ENCODE data around the gene VTCN1. TPM values are rescaled to one million over a fixed set of nuclear protein-coding genes. Genes with fewer than 3 reads are reported as not detected.

VTCN1 gene
- total RNA-seq, 1 experiment from 2014 or later, result not detected

DNA sequence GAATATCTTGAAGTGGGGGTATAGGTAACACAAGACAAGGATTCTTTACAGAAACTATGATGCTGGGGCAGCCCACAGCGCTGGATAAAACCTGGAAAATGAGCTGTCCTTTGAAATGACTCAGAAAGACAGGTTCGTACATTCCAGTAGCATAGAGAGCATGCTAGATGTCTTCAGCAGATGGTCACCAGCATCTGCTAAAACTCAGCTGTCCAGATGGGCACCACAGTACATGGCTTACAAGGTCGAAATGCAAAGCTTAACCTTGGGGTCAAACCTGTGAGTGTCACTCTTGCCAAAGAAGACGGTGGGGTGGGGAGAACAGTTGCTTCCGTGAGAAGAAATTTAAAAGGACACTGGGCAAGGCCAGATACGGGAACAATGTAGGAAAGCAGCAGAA, 47.9 kb downstream of the VTCN1 start:
- Mint-ChIP-seq H3K27me3 (ENCODE audit: low read depth) (peaks cover 3% of the 10 kb centered on the region; the same call in 1 of the 2 replicates), H3K27ac (no peak overlapping the region), H3K4me3 (no peak overlapping the region), H3K36me3 (peaks cover 12% of the 10 kb centered on the region), H3K4me1 (peaks cover 22% of the 10 kb centered on the region), H3K9me3 (peaks cover 26% of the 10 kb centered on the region)
- ATAC-seq (no peak), DNase-seq (ENCODE audit: low spot score) (no peak)
- TF ChIP-seq SOX15 (CRISPR knock-in tag; IDR thresholded peaks at IDR 0.05), result no peak
- TF ChIP-seq, protein P1, sequence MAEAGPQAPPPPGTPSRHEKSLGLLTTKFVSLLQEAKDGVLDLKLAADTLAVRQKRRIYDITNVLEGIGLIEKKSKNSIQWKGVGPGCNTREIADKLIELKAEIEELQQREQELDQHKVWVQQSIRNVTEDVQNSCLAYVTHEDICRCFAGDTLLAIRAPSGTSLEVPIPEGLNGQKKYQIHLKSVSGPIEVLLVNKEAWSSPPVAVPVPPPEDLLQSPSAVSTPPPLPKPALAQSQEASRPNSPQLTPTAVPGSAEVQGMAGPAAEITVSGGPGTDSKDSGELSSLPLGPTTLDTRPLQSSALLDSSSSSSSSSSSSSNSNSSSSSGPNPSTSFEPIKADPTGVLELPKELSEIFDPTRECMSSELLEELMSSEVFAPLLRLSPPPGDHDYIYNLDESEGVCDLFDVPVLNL (CRISPR knock-in tag; IDR thresholded peaks at IDR 0.05; ENCODE audit: borderline replicate concordance, low read depth), result no peak
- TF ChIP-seq, protein P2, sequence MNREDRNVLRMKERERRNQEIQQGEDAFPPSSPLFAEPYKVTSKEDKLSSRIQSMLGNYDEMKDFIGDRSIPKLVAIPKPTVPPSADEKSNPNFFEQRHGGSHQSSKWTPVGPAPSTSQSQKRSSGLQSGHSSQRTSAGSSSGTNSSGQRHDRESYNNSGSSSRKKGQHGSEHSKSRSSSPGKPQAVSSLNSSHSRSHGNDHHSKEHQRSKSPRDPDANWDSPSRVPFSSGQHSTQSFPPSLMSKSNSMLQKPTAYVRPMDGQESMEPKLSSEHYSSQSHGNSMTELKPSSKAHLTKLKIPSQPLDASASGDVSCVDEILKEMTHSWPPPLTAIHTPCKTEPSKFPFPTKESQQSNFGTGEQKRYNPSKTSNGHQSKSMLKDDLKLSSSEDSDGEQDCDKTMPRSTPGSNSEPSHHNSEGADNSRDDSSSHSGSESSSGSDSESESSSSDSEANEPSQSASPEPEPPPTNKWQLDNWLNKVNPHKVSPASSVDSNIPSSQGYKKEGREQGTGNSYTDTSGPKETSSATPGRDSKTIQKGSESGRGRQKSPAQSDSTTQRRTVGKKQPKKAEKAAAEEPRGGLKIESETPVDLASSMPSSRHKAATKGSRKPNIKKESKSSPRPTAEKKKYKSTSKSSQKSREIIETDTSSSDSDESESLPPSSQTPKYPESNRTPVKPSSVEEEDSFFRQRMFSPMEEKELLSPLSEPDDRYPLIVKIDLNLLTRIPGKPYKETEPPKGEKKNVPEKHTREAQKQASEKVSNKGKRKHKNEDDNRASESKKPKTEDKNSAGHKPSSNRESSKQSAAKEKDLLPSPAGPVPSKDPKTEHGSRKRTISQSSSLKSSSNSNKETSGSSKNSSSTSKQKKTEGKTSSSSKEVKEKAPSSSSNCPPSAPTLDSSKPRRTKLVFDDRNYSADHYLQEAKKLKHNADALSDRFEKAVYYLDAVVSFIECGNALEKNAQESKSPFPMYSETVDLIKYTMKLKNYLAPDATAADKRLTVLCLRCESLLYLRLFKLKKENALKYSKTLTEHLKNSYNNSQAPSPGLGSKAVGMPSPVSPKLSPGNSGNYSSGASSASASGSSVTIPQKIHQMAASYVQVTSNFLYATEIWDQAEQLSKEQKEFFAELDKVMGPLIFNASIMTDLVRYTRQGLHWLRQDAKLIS (CRISPR knock-in tag; IDR thresholded peaks at IDR 0.05; ENCODE audit: borderline replicate concordance), result no peak
- TF ChIP-seq TP53 (CRISPR knock-in tag; IDR thresholded peaks at IDR 0.05), result no peak
- TF ChIP-seq ZMAT4 (CRISPR knock-in tag; IDR thresholded peaks at IDR 0.05), result no peak
- ChIA-PET POLR2A (interaction anchor here (1.0 kb wide), 1 partner anchor 373 kb away, joined by 3 read pairs; no protein-coding TSS in a partner anchor), CTCF (interaction anchor here (1.2 kb wide), 2 partner anchors 34 to 122 kb away, joined by 5 read pairs; no protein-coding TSS in a partner anchor)

GRCh38 chr1:117161887-117162286, 48.8 kb downstream of the VTCN1 start:
- Mint-ChIP-seq H3K27me3 (ENCODE audit: low read depth) (peaks cover 3% of the 10 kb centered on the region; the same call in 1 of the 2 replicates), H3K27ac (no peak overlapping the region), H3K4me3 (no peak overlapping the region), H3K9me3 (peaks cover 34% of the 10 kb centered on the region), H3K4me1 (peaks cover 21% of the 10 kb centered on the region), H3K36me3 (peaks cover 15% of the 10 kb centered on the region)
- no peak for DNase-seq (ENCODE audit: low spot score)
- ChIA-PET CTCF (interaction anchor here (1.2 kb wide), 2 partner anchors 33 to 123 kb away, joined by 5 read pairs; no protein-coding TSS in a partner anchor), POLR2A (no interaction called here)
- ATAC-seq, result no peak
- TF ChIP-seq, protein P1 (CRISPR knock-in tag; IDR thresholded peaks at IDR 0.05; ENCODE audit: borderline replicate concordance, low read depth), result no peak
- TF ChIP-seq KAT7 (CRISPR knock-in tag; IDR thresholded peaks at IDR 0.05; ENCODE audit: borderline replicate concordance) (no peak), ZNF512 (CRISPR knock-in tag; IDR thresholded peaks at IDR 0.05; ENCODE audit: borderline replicate concordance) (no peak), ZNF232 (CRISPR knock-in tag; IDR thresholded peaks at IDR 0.05) (no peak), MLX (CRISPR knock-in tag; IDR thresholded peaks at IDR 0.05) (no peak), EMX1 (CRISPR knock-in tag; IDR thresholded peaks at IDR 0.05) (no peak), GTF2I (CRISPR knock-in tag; conservative IDR thresholded peaks at IDR 0.05) (no peak), NR1H2 (CRISPR knock-in tag; IDR thresholded peaks at IDR 0.05) (no peak), NFATC4 (CRISPR knock-in tag; IDR thresholded peaks at IDR 0.05) (no peak), NFE2L1 (CRISPR knock-in tag; IDR thresholded peaks at IDR 0.05) (no peak), FOXJ3 (CRISPR knock-in tag; IDR thresholded peaks at IDR 0.05; ENCODE audit: borderline replicate concordance) (no peak), CREB1 (CRISPR knock-in tag; IDR thresholded peaks at IDR 0.05) (no peak), HMGA2 (CRISPR knock-in tag; IDR thresholded peaks at IDR 0.05) (no peak)
- TF ChIP-seq, protein P3, sequence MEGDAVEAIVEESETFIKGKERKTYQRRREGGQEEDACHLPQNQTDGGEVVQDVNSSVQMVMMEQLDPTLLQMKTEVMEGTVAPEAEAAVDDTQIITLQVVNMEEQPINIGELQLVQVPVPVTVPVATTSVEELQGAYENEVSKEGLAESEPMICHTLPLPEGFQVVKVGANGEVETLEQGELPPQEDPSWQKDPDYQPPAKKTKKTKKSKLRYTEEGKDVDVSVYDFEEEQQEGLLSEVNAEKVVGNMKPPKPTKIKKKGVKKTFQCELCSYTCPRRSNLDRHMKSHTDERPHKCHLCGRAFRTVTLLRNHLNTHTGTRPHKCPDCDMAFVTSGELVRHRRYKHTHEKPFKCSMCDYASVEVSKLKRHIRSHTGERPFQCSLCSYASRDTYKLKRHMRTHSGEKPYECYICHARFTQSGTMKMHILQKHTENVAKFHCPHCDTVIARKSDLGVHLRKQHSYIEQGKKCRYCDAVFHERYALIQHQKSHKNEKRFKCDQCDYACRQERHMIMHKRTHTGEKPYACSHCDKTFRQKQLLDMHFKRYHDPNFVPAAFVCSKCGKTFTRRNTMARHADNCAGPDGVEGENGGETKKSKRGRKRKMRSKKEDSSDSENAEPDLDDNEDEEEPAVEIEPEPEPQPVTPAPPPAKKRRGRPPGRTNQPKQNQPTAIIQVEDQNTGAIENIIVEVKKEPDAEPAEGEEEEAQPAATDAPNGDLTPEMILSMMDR (IDR thresholded peaks at IDR 0.05), result no peak
- TF ChIP-seq, protein P2 (CRISPR knock-in tag; IDR thresholded peaks at IDR 0.05; ENCODE audit: borderline replicate concordance), result no peak

Data from WTC11 (cell line).